Measurements from ENCODE around the gene CHST3. TPM values are rescaled to one million over a fixed set of nuclear protein-coding genes. Genes with fewer than 3 reads are reported as not detected.

CHST3 gene
- total and polyA plus RNA-seq, 9 donors: 16.4 to 69.2 (median 36.1) TPM

- intact Hi-C loops (cut with DNase I): no loop called here
- WGBS, 3 donors: 38 to 82% (median 40%) methylated on average over 1 of the region's 1 CpG
- peaks cover 63% of the 10 kb centered on the region for H3K4me1 ChIP-seq (ENCODE audit: insufficient read depth)
- peak in 1 of 5 donors; percentile 13 for DNase-seq
- H3K27ac ChIP-seq: peak overlapping the region; percentile 53 to 88
- no peaks in the 10 kb centered on the region for H3K27me3 ChIP-seq
- no peak overlapping the region for H3K4me3 ChIP-seq
- H3K9me3 ChIP-seq: no peaks in the 10 kb centered on the region
- no peak for TF ChIP-seq POLR2A (IDR thresholded peaks at IDR 0.05)
- no peak for TF ChIP-seq EP300 (IDR thresholded peaks at IDR 0.05)
- TF ChIP-seq, protein P1, sequence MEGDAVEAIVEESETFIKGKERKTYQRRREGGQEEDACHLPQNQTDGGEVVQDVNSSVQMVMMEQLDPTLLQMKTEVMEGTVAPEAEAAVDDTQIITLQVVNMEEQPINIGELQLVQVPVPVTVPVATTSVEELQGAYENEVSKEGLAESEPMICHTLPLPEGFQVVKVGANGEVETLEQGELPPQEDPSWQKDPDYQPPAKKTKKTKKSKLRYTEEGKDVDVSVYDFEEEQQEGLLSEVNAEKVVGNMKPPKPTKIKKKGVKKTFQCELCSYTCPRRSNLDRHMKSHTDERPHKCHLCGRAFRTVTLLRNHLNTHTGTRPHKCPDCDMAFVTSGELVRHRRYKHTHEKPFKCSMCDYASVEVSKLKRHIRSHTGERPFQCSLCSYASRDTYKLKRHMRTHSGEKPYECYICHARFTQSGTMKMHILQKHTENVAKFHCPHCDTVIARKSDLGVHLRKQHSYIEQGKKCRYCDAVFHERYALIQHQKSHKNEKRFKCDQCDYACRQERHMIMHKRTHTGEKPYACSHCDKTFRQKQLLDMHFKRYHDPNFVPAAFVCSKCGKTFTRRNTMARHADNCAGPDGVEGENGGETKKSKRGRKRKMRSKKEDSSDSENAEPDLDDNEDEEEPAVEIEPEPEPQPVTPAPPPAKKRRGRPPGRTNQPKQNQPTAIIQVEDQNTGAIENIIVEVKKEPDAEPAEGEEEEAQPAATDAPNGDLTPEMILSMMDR (IDR thresholded peaks at IDR 0.05): no peak
- no peaks in the 10 kb centered on the region for H3K36me3 ChIP-seq
Measured at GRCh38 chr10:71981876-71982230, 17.7 kb downstream of the CHST3 start.

DNA sequence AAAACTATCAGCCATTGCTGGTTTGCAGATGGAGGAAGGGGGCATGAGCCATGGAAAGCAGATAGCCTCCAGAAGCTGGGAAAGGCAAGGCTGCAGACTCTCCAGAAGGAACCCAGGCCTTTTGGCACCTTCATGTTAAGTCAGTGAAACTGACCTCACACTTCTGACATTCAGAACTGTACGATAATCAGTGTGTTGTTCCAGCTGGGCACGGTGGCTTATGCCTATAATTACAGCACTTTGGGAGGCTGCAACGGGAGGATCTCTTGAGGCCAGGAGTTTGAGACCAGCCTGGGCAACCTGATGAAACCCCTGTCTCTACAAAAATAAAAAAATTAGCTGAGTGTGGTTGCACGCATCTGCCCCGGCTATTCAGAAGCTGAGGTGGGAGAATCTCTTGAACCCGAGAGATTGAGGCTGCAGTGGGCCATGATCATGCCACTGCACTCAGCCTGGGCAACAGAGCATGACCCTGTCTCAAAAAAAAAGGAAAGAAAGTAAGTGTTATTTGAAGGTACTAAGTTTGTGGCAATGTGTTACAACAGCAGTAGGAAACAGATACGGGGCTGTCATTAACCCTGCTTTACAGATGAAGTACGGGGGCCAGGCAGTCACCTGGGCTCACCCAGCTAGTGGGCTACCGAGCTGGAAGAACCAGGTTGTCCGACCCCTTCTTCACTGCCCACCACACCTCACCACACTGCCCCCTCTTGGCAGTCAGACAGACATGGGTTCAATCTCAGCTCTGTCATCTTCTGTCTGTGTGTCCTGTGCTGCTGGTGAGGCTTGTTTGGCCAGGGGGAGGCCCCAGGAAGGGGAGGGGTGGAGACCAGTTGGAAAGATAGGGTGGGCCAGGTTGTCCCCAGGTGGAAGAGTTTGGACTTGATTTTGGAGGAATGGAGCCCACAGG is 18.3 kb downstream of the CHST3 start:
- intact Hi-C loops (cut with DNase I): no loop called here
- H3K27ac ChIP-seq: peak overlapping the region; percentile 53 to 88
- no peaks in the 10 kb centered on the region for H3K36me3 ChIP-seq
- no peaks in the 10 kb centered on the region for H3K27me3 ChIP-seq
- no peaks in the 10 kb centered on the region for H3K9me3 ChIP-seq
- peaks cover 61% of the 10 kb centered on the region for H3K4me1 ChIP-seq (ENCODE audit: insufficient read depth)
- no peak for TF ChIP-seq POLR2A (IDR thresholded peaks at IDR 0.05)
- no peak overlapping the region for H3K4me3 ChIP-seq
- DNase-seq: peak in 3 of 5 donors; percentile 22 to 31 (median 22)
- 66 to 69% (median 66%) methylated on average over 10 of the region's 10 CpGs for WGBS, 3 donors

- H3K27me3 ChIP-seq: no peaks in the 10 kb centered on the region
- DNase-seq: peak in 2 of 5 donors; percentile 21 to 31
- intact Hi-C loops (cut with DNase I): no loop called here
- H3K27ac ChIP-seq: peak overlapping the region in 1 of 2 donors; percentile 88
- H3K4me1 ChIP-seq (ENCODE audit: insufficient read depth): peaks cover 52% of the 10 kb centered on the region
- H3K4me3 ChIP-seq: no peak overlapping the region
- H3K36me3 ChIP-seq: no peaks in the 10 kb centered on the region
- H3K9me3 ChIP-seq: no peaks in the 10 kb centered on the region
- no peak for TF ChIP-seq POLR2A (IDR thresholded peaks at IDR 0.05)
- TF ChIP-seq, protein P1 (IDR thresholded peaks at IDR 0.05): no peak
- TF ChIP-seq EP300 (IDR thresholded peaks at IDR 0.05): no peak
- 84 to 90% (median 87%) methylated on average over 15 of the region's 15 CpGs for WGBS, 3 donors
Measured at GRCh38 chr10:71984126-71984808, 20.1 kb downstream of the CHST3 start.

DNA sequence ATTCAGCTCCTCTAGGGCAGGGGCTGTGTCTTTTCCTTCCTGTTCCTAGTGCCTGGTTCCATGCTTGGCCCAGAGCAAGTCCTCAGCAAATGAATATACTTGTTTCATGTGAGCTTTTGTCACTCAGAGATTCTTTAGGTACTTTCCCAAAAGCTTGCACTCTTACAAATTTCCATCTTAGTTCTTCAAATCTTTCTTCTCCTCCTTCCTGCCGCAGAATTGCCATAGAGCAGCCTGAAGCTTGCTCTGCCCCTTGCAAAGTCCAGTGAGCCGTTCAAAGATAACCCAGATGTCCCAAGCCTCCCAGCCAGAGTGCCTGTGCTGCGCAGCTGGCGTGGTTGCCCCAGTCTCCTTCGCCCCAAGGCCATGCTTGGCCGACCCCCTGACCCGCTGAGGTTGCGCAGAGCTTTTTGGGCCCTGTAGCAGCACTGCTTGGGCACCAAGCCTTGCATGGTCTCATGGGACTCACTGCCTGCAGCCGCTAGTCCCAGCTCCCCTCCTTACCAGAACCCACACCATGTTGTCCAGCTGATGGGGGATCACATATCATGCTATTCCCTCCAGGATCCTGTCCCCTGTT is 20.7 kb downstream of the CHST3 start:
- intact Hi-C loops (cut with DNase I): no loop called here
- no peaks in the 10 kb centered on the region for H3K27me3 ChIP-seq
- H3K4me3 ChIP-seq: no peak overlapping the region
- H3K4me1 ChIP-seq (ENCODE audit: insufficient read depth): peaks cover 47% of the 10 kb centered on the region
- peak overlapping the region in 1 of 2 donors; percentile 88 for H3K27ac ChIP-seq
- H3K36me3 ChIP-seq: no peaks in the 10 kb centered on the region
- peak in 2 of 5 donors; percentile 60 to 61 for DNase-seq
- H3K9me3 ChIP-seq: no peaks in the 10 kb centered on the region
- TF ChIP-seq EP300 (IDR thresholded peaks at IDR 0.05) (no peak), POLR2A (IDR thresholded peaks at IDR 0.05) (no peak)
- TF ChIP-seq, protein P1 (IDR thresholded peaks at IDR 0.05): no peak
- WGBS, 3 donors: 51 to 76% (median 56%) methylated on average over 9 of the region's 9 CpGs
